Measurements from ENCODE around the gene OR8B4. TPM values are rescaled to one million over a fixed set of nuclear protein-coding genes. Genes with fewer than 3 reads are reported as not detected.

OR8B4 gene
- total RNA-seq, 2 donors from 2014 or later = not detected

GRCh38 chr11:124454552-124454951 lies 29.9 kb upstream of the OR8B4 start:
- no peak for DNase-seq (ENCODE audit: low spot score)

DNA sequence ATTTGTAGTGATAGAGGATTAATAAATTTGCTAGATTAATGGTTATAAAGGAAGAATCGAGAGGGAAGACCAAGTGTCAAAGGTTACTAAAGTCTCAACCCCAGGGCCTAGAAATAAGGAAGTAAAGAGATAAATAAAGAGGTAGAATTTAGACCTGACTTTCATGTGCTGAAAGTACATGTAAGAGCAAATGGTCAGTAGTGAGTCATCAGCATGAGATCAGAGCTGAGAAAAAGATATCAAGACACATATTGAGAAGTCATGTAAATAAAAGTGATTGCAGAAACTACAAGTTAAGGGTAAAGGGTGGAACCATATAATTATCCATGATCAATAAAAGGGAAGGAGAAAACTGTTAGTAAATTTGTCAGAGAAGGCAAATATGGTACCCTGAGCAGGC lies 22.2 kb upstream of the OR8B4 start:
- intact Hi-C loops (cut with DNase I) = no loop called here

More at GRCh38 chr11:124454552-124454951, 29.9 kb upstream of the OR8B4 start:
- H3K9me3 ChIP-seq = no peaks in the 10 kb centered on the region
- no peak overlapping the region for H3K27ac ChIP-seq
- 34% methylated on average over 2 of the region's 2 CpGs for WGBS
- no peaks in the 10 kb centered on the region for H3K36me3 ChIP-seq
- H3K4me3 ChIP-seq = no peak overlapping the region
- TF ChIP-seq CTCF (IDR thresholded peaks at IDR 0.05) (no peak), POLR2AphosphoS5 (IDR thresholded peaks at IDR 0.05) (no peak), POLR2A (IDR thresholded peaks at IDR 0.05) (no peak)
- H3K4me1 ChIP-seq (replicated peaks) = no peaks in the 10 kb centered on the region
- H3K27me3 ChIP-seq (replicated peaks; ENCODE audit: insufficient read depth) = no peaks in the 10 kb centered on the region
- intact Hi-C loops (cut with DNase I) = no loop called here

GRCh38 chr11:124445646-124446150 lies 21.0 kb upstream of the OR8B4 start, which contains the start of gene OR8B8:
Gene OR8B8, minus strand, starts transcription at chr11:124445696. Its CDS starts 4,611 bp downstream, at chr11:124441085.
- DNase-seq (ENCODE audit: low spot score) = no peak
- Histone ChIP-seq H3K9me3 (no peaks in the 10 kb centered on the region), H3K4me3 (no peak within 1 kb of the TSS), H3K36me3 (no peaks in the 10 kb centered on the region), H3K27me3 (replicated peaks; ENCODE audit: insufficient read depth) (no peaks in the 10 kb centered on the region), H3K4me1 (replicated peaks) (no peaks in the 10 kb centered on the region), H3K27ac (no peak within 1 kb of the TSS)
- intact Hi-C loops (cut with DNase I) = no loop called here
- TF ChIP-seq POLR2AphosphoS5 (IDR thresholded peaks at IDR 0.05) = no peak
- TF ChIP-seq POLR2A (IDR thresholded peaks at IDR 0.05) = no peak
- TF ChIP-seq CTCF (IDR thresholded peaks at IDR 0.05) = no peak
- whole genome bisulfite sequencing = 91% methylated on average over 1 of the region's 1 CpG

More for the DNA sequence above, 22.2 kb upstream of the OR8B4 start:
- Histone ChIP-seq H3K36me3 (no peaks in the 10 kb centered on the region), H3K27me3 (replicated peaks; ENCODE audit: insufficient read depth) (no peaks in the 10 kb centered on the region), H3K27ac (no peak overlapping the region), H3K4me1 (replicated peaks) (no peaks in the 10 kb centered on the region), H3K4me3 (no peak overlapping the region), H3K9me3 (no peaks in the 10 kb centered on the region)
- 86% methylated on average over 1 of the region's 1 CpG for WGBS
- DNase-seq (ENCODE audit: low spot score) = no peak
- no peak for TF ChIP-seq POLR2AphosphoS5 (IDR thresholded peaks at IDR 0.05)
- TF ChIP-seq CTCF (IDR thresholded peaks at IDR 0.05) = no peak
- no peak for TF ChIP-seq POLR2A (IDR thresholded peaks at IDR 0.05)

GRCh38 chr11:124442847-124443246 lies 18.2 kb upstream of the OR8B4 start:
- Histone ChIP-seq H3K36me3 (no peaks in the 10 kb centered on the region), H3K27me3 (replicated peaks; ENCODE audit: insufficient read depth) (no peaks in the 10 kb centered on the region), H3K4me1 (replicated peaks) (no peaks in the 10 kb centered on the region), H3K27ac (no peak overlapping the region), H3K4me3 (no peak overlapping the region), H3K9me3 (no peaks in the 10 kb centered on the region)
- no peak for DNase-seq (ENCODE audit: low spot score)
- 54% methylated on average over 2 of the region's 2 CpGs for WGBS
- no peak for TF ChIP-seq POLR2AphosphoS5 (IDR thresholded peaks at IDR 0.05)
- no peak for TF ChIP-seq CTCF (IDR thresholded peaks at IDR 0.05)
- no peak for TF ChIP-seq POLR2A (IDR thresholded peaks at IDR 0.05)
- intact Hi-C loops (cut with DNase I) = no loop called here

DNA sequence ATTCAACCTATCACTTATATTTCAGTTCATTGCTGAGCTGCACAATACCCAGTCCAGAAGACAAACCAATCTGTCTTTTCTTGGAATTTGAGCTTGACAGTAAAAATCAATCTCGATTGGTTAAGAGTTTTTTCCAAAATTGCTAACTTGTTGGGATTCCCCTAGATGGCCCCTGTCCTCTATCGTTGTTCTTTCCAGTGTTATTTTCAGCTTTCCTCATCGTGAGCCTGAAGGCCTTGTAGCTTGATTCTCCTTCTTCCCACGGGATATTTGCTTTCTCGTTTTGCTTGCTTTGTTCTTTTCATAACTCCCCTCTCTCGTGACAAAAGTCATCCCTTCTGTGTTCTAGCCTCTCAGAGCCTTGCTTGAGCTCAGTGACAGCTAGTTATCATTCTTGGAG lies 17.8 kb upstream of the OR8B4 start:
- intact Hi-C loops (cut with DNase I) = no loop called here
- no peaks in the 10 kb centered on the region for H3K36me3 ChIP-seq
- H3K27me3 ChIP-seq (replicated peaks; ENCODE audit: insufficient read depth) = no peaks in the 10 kb centered on the region
- no peak for TF ChIP-seq POLR2A (IDR thresholded peaks at IDR 0.05)
- no peak for TF ChIP-seq POLR2AphosphoS5 (IDR thresholded peaks at IDR 0.05)
- no peak for TF ChIP-seq CTCF (IDR thresholded peaks at IDR 0.05)
- no peak overlapping the region for H3K4me3 ChIP-seq
- 38% methylated on average over 6 of the region's 6 CpGs for WGBS
- H3K9me3 ChIP-seq = no peaks in the 10 kb centered on the region
- no peaks in the 10 kb centered on the region for H3K4me1 ChIP-seq (replicated peaks)
- H3K27ac ChIP-seq = no peak overlapping the region
- no peak for DNase-seq (ENCODE audit: low spot score)
